AG04449 (cell line): ENCODE data around the gene SSX2IP.

ENCODE experiments used
- CTCF ChIA-PET: fragments of 350-600 bp; formaldehyde crosslinking; extraction: SDS; loops from one replicate; lab custom pipeline; 2021; ENCODE audit warnings: antibody characterized with exemption; lab: Yijun Ruan, JAX
- POLR2A ChIA-PET: fragments of 400-600, 350-600 bp; formaldehyde crosslinking; extraction: SDS; loops from one replicate; lab custom pipeline; 2020; ENCODE audit warnings: antibody characterized with exemption, inconsistent platforms; lab: Yijun Ruan, JAX
- DNase-seq: peaks from one replicate; pipeline ENCODE4 v3.0.0-alpha.2; 2010; ENCODE audit warnings: low read depth, low spot score
- H3K4me3 ChIP-seq: 2 replicates; pipeline ENCODE4 v1.5.1; 2011; ENCODE audit warnings: low read depth, mild to moderate bottlenecking, control low read depth, low read length
- CTCF ChIP-seq: IDR thresholded peaks from one replicate; pipeline ENCODE4 v1.5.1; 2011; ENCODE audit warnings: mild to moderate bottlenecking, moderate library complexity, low read length, control low read depth, inconsistent platforms; ENCODE audit not compliant: insufficient read depth; ENCODE audit errors: missing control alignments

The SSX2IP gene

GRCh38 chr1:84711869-84712268 lies 21.6 kb upstream of the SSX2IP start:
- TF ChIP-seq CTCF, result no peak
- H3K4me3 ChIP-seq, result no peak overlapping the region
- POLR2A ChIA-PET, result no interaction called here
- no peak for DNase-seq
- CTCF ChIA-PET, result no interaction called here

- no peak overlapping the region for H3K4me3 ChIP-seq
- ChIA-PET CTCF (no interaction called here), POLR2A (no interaction called here)
- TF ChIP-seq CTCF, result no peak
- DNase-seq, result no peak
Observed at GRCh38 chr1:84711121-84711520, 20.9 kb upstream of the SSX2IP start.

- no peak for DNase-seq
- no peak overlapping the region for H3K4me3 ChIP-seq
- ChIA-PET CTCF (no interaction called here), POLR2A (no interaction called here)
- TF ChIP-seq CTCF, result no peak
Observed at GRCh38 chr1:84709131-84709530, 18.9 kb upstream of the SSX2IP start.

GRCh38 chr1:84708031-84708430 lies 17.8 kb upstream of the SSX2IP start:
- no peak overlapping the region for H3K4me3 ChIP-seq
- no peak for DNase-seq
- no peak for TF ChIP-seq CTCF
- ChIA-PET CTCF (interaction anchor here (0.8 kb wide), 1 partner anchor 108 kb away, joined by 3 read pairs; no protein-coding TSS in a partner anchor), POLR2A (no interaction called here)

- ChIA-PET POLR2A (no interaction called here), CTCF (interaction anchor here (1.0 kb wide), 1 partner anchor 16 kb away, joined by 3 read pairs; no protein-coding TSS in a partner anchor)
- no peak for DNase-seq
- H3K4me3 ChIP-seq, result no peak overlapping the region
- TF ChIP-seq CTCF, result no peak
Observed at GRCh38 chr1:84705513-84705912, 15.3 kb upstream of the SSX2IP start.

GRCh38 chr1:84704872-84705417 lies 14.7 kb upstream of the SSX2IP start:
- H3K4me3 ChIP-seq, result no peak overlapping the region
- CTCF ChIA-PET, result interaction anchor here (1.0 kb wide), 1 partner anchor 16 kb away, joined by 3 read pairs; no protein-coding TSS in a partner anchor
- no peak for TF ChIP-seq CTCF
- POLR2A ChIA-PET, result no interaction called here
- DNase-seq, result no peak
